Measurements from ENCODE around the gene OXSM. TPM values are rescaled to one million over a fixed set of nuclear protein-coding genes. Genes with fewer than 3 reads are reported as not detected.

The OXSM gene
- polyA plus RNA-seq, 1 donor: 17.1 TPM

DNA sequence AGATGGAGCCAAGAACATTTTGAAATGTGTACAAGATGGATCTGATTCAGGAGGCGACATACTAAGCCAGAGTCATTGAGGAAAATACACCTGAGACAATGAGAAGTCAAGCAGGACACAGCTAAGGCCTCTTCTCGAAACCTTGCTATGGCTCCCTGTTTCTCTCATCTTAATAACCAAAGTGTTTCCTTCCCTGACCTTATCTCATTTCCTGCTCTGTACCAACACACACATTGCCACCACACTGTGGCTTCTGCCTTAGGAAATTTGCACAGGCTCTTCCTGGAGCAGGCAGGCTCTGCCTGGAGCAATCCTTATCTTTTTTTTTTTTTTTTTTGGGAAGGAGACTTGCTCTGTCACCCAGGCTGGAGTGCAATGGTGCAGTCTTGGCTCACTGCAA, 36.6 kb downstream of the OXSM start:
- no peaks in the 10 kb centered on the region for H3K4me1 ChIP-seq (ENCODE audit: control insufficient read depth, insufficient read depth, low read length)
- WGBS (ENCODE audit: insufficient coverage, low lambda C conversion rate): 100% methylated on average over 1 of the region's 2 CpGs
- no peak overlapping the region for H3K4me3 ChIP-seq (ENCODE audit: low read length)
- H3K36me3 ChIP-seq (ENCODE audit: control insufficient read depth, insufficient read depth, low read length): no peaks in the 10 kb centered on the region
- DNase-seq: no peak
- no peaks in the 10 kb centered on the region for H3K9me3 ChIP-seq (ENCODE audit: control insufficient read depth, low read depth, low read length)
- H3K27me3 ChIP-seq (ENCODE audit: control insufficient read depth, insufficient read depth, low read length): peaks cover 2% of the 10 kb centered on the region
- no peak overlapping the region for H3K27ac ChIP-seq (ENCODE audit: low read length)

DNA sequence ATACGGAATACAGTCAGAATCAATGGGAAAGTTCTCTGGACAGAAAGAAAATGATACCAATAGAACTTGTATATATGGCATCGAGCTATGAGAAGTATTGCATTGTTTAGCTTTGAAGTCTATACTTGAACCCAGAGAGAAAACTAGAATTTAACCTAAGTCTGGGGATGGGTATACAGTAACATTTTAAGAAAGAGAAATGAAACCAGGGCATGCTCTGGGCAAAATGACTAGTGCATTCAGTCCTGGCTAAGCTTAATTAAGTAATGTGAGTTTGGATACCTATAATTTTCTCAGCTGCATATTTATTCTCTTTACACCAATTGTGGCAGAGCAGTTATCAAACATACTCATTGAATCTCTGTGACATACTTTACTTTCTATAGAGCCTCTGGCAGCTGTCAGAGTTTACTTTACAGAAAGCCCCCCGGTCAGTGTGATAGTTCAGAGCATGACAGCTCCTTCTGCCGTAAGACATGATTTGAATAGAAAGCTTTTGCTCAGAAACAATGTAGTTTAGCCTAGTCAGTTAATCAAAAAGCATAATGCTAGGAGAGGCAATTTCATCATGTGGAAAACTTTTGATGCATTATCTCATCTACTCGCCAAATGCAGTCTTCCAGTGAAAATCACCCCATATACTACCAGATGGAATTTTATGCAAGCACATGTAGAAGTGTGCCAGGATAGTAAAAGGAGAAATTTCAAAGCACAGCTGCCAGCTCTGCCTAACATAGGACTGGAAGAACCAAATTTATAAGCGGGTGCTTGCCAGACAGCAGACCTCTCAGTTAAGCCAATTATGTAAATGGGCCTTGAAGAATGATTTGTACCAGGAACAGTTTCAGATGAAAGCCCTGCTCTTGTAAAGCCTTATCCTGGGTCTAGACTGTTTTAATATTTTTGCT, 40.7 kb downstream of the OXSM start:
- Histone ChIP-seq H3K27me3 (ENCODE audit: control insufficient read depth, insufficient read depth, low read length) (no peaks in the 10 kb centered on the region), H3K4me3 (ENCODE audit: low read length) (no peak overlapping the region), H3K27ac (ENCODE audit: low read length) (no peak overlapping the region), H3K36me3 (ENCODE audit: control insufficient read depth, insufficient read depth, low read length) (no peaks in the 10 kb centered on the region), H3K9me3 (ENCODE audit: control insufficient read depth, low read depth, low read length) (no peaks in the 10 kb centered on the region), H3K4me1 (ENCODE audit: control insufficient read depth, insufficient read depth, low read length) (no peaks in the 10 kb centered on the region)
- 100% methylated on average over 1 of the region's 6 CpGs for WGBS (ENCODE audit: insufficient coverage, low lambda C conversion rate)
- DNase-seq: no peak

DNA sequence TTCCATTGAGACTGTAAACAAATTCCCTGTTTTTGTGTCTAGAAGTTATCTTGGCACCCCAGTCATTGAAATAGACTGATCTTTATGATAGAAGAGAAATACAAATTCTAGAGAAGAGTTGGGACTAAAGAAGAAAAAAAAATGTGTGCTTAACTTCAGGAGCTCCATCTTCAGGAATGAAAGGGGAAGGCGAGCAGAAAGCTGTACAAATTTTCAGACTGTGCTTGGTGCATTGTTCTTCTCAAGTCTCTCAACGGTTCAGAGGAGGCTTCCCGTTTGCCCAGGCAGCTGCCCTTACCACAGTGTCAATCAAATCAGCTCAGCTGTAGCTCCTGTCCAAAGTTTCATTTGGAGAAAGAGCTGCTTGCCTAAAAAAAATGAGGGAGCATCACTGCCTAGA, 41.7 kb downstream of the OXSM start:
- Histone ChIP-seq H3K27me3 (ENCODE audit: control insufficient read depth, insufficient read depth, low read length) (no peaks in the 10 kb centered on the region), H3K27ac (ENCODE audit: low read length) (no peak overlapping the region), H3K9me3 (ENCODE audit: control insufficient read depth, low read depth, low read length) (no peaks in the 10 kb centered on the region), H3K4me1 (ENCODE audit: control insufficient read depth, insufficient read depth, low read length) (no peaks in the 10 kb centered on the region), H3K36me3 (ENCODE audit: control insufficient read depth, insufficient read depth, low read length) (no peaks in the 10 kb centered on the region), H3K4me3 (ENCODE audit: low read length) (no peak overlapping the region)
- 20% methylated on average over 1 of the region's 3 CpGs for WGBS (ENCODE audit: insufficient coverage, low lambda C conversion rate)
- DNase-seq: no peak

DNA sequence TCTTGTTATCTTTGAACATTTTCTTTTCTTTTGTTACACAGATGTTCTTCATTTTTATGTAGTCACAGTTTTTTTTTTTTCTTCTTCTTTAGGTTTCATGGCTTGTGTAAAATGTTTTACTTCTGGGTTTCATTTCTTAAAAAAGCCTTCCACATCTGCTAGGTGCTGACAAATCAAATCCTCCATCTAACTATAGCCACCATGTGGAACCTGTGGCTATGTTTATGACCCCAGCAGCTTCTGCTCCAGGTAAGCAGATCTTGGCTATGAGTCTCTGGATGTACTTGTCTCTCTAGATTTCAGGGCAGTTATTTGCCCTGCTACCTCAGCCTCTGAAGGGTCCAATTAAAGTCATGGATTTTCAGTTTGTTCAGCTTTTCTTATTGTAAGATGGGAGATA, 44.5 kb downstream of the OXSM start:
- no peaks in the 10 kb centered on the region for H3K27me3 ChIP-seq (ENCODE audit: control insufficient read depth, insufficient read depth, low read length)
- no peak for DNase-seq
- H3K4me3 ChIP-seq (ENCODE audit: low read length): no peak overlapping the region
- no peaks in the 10 kb centered on the region for H3K9me3 ChIP-seq (ENCODE audit: control insufficient read depth, low read depth, low read length)
- no peak overlapping the region for H3K27ac ChIP-seq (ENCODE audit: low read length)
- no peaks in the 10 kb centered on the region for H3K4me1 ChIP-seq (ENCODE audit: control insufficient read depth, insufficient read depth, low read length)
- no peaks in the 10 kb centered on the region for H3K36me3 ChIP-seq (ENCODE audit: control insufficient read depth, insufficient read depth, low read length)

DNA sequence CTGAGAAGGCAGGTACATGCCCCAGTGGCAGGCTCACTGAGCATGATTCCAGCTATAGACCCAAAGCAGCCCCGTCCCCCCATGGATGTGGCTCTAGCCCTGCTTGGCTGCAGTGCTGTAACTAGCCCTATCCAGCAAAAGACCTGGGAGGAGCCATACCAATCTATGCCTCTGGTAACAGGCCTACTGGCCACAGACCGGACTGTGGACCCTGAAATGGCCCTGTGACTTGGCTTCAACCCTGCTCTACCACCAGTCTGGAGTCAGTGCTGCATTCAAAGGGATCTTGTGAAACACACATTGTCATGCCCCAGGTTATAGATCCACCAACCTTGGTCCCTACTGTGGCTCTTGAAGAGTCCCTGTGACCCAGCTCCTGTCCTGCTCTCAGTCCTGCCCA, 46.7 kb downstream of the OXSM start:
- Histone ChIP-seq H3K27me3 (ENCODE audit: control insufficient read depth, insufficient read depth, low read length) (no peaks in the 10 kb centered on the region), H3K4me3 (ENCODE audit: low read length) (no peak overlapping the region), H3K4me1 (ENCODE audit: control insufficient read depth, insufficient read depth, low read length) (no peaks in the 10 kb centered on the region), H3K36me3 (ENCODE audit: control insufficient read depth, insufficient read depth, low read length) (no peaks in the 10 kb centered on the region), H3K9me3 (ENCODE audit: control insufficient read depth, low read depth, low read length) (no peaks in the 10 kb centered on the region), H3K27ac (ENCODE audit: low read length) (no peak overlapping the region)
- no peak for DNase-seq
- WGBS (ENCODE audit: insufficient coverage, low lambda C conversion rate): no CpG with 5 or more reads among the region's 2 CpGs

DNA sequence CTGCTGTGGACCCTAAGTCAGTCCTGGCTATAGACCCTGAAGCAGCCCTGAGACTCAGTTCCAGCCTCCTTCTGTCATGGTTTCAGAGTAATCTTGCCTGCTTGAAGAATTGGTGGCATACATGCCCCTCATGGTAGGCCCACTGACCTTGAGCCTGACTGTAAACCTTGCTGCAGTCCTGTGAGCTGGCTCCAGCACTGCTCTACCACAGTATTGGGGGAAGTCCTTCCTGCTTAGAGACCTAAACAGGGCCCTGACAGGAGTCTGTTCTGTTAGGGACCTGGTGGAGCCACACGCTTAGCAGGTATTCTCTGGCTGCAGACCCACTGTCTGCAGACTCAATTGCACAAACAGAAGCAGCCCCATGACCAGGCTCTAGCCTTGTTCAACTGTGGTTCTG, 47.1 kb downstream of the OXSM start:
- Histone ChIP-seq H3K9me3 (ENCODE audit: control insufficient read depth, low read depth, low read length) (no peaks in the 10 kb centered on the region), H3K27ac (ENCODE audit: low read length) (no peak overlapping the region), H3K36me3 (ENCODE audit: control insufficient read depth, insufficient read depth, low read length) (no peaks in the 10 kb centered on the region), H3K4me1 (ENCODE audit: control insufficient read depth, insufficient read depth, low read length) (no peaks in the 10 kb centered on the region), H3K27me3 (ENCODE audit: control insufficient read depth, insufficient read depth, low read length) (no peaks in the 10 kb centered on the region), H3K4me3 (ENCODE audit: low read length) (no peak overlapping the region)
- no CpG with 5 or more reads among the region's 1 CpG for WGBS (ENCODE audit: insufficient coverage, low lambda C conversion rate)
- no peak for DNase-seq

DNA sequence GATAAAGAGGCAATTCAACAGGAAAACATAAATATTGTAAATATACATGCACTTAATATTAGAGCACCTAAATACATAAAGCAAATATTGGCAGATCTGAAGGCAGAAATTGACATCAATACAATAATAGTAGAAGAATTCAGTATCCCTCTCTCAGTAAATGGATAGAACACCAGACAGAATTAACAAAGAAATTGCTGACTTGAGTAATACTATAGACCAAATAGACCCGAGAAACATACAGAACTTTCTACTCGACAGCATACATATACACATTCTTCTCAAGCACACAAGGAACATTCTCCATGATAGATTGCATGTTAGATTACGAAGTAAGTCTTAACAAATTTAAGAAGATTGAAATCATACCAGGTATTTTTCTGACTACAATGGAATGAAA, 50.2 kb downstream of the OXSM start:
- Histone ChIP-seq H3K9me3 (ENCODE audit: control insufficient read depth, low read depth, low read length) (no peaks in the 10 kb centered on the region), H3K27me3 (ENCODE audit: control insufficient read depth, insufficient read depth, low read length) (no peaks in the 10 kb centered on the region), H3K27ac (ENCODE audit: low read length) (no peak overlapping the region), H3K4me3 (ENCODE audit: low read length) (no peak overlapping the region), H3K4me1 (ENCODE audit: control insufficient read depth, insufficient read depth, low read length) (no peaks in the 10 kb centered on the region), H3K36me3 (ENCODE audit: control insufficient read depth, insufficient read depth, low read length) (no peaks in the 10 kb centered on the region)
- no peak for DNase-seq
- WGBS (ENCODE audit: insufficient coverage, low lambda C conversion rate): 100% methylated on average over 2 of the region's 3 CpGs

DNA sequence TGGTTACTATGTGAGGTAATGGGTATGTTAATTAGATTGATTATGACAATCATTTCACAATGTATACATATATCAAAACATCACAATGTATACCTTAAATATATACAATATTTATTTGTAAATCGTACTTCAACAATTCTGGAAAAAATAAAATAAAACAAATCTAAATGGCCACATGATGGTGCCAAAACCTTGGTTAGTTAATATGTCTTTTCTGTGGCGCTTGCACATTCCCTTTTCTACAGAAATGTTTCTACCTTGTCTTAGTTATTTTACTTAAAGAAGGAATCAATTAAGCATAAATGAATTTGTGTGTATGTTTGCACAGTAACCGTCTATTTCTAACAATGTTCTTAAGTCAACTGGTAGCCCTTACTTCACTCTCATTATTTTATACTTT, 53.4 kb downstream of the OXSM start:
- Histone ChIP-seq H3K4me1 (ENCODE audit: control insufficient read depth, insufficient read depth, low read length) (no peaks in the 10 kb centered on the region), H3K27me3 (ENCODE audit: control insufficient read depth, insufficient read depth, low read length) (no peaks in the 10 kb centered on the region), H3K27ac (ENCODE audit: low read length) (no peak overlapping the region), H3K4me3 (ENCODE audit: low read length) (no peak overlapping the region), H3K36me3 (ENCODE audit: control insufficient read depth, insufficient read depth, low read length) (no peaks in the 10 kb centered on the region), H3K9me3 (ENCODE audit: control insufficient read depth, low read depth, low read length) (no peaks in the 10 kb centered on the region)
- 52% methylated on average over 3 of the region's 3 CpGs for WGBS (ENCODE audit: insufficient coverage, low lambda C conversion rate)
- no peak for DNase-seq

Other genes starting within 250 kb of the OXSM start
- 120 TPM for gene TOP2B, start 125.2 kb upstream of the OXSM start, polyA plus RNA-seq
- 31.1 TPM for gene NGLY1, start 6.6 kb upstream of the OXSM start, polyA plus RNA-seq